Right lobe of liver (tissue), 4 donors: ENCODE measurements around the gene SHBG.

ENCODE experiments used
- CTCF ChIP-seq, 4 donors: fragments of 200-600 bp in 3 of 4; fragments of 450-650 bp in 1 of 4; IDR thresholded peaks; one replicate each; pipeline versions ENCODE4 v1.5.1 to v1.8.0; 2016 to 2022; ENCODE audit warnings: antibody characterized with exemption in 4 of 4, mild to moderate bottlenecking in 2 of 4
- POLR2A ChIP-seq: fragments of 450-650 bp; IDR thresholded peaks from one replicate; pipeline ENCODE4 v1.6.1; 2017; ENCODE audit warnings: antibody characterized with exemption, mild to moderate bottlenecking
- donor health status: DM: no; HTN: no; CAD: no.
- donor health status: DM: no; HTN: no; CAD: no.
- donor health status: DM: no; HTN: yes; CAD: no.

GRCh38 chr17:7591596-7591995, 38.3 kb upstream of the SHBG start:
- TF ChIP-seq CTCF (IDR thresholded peaks at IDR 0.05) (no peak), POLR2A (no peak)
